ENCODE measurements around the gene KRT32.

KRT32 gene

DNA sequence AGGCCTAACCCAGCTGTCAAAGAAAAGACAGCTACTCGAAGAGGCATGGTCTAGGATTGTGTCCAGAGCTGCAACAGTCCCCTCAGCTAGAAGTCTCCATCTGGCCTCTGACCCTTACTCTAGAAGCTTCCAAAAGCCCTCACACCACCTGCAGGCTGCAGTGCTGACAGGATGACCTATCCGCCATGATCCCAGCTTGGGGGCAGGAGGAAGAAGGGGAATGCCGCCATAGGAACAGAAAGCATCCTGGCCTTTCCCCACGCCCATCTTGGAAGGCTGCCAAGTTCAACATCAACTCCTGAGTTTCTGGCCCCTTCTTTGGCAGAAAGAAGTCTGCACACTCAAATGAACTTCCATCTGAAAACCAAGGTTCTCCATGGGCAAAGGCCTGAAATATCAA, 25.6 kb upstream of the KRT32 start:
- no peak for DNase-seq (ENCODE audit: low read depth)

- DNase-seq (ENCODE audit: low read depth), result peak; percentile 50
Observed at GRCh38 chr17:41492351-41492750, 25.2 kb upstream of the KRT32 start.

- no peak for DNase-seq (ENCODE audit: low read depth)
Observed at GRCh38 chr17:41491476-41491875, 24.3 kb upstream of the KRT32 start.

DNA sequence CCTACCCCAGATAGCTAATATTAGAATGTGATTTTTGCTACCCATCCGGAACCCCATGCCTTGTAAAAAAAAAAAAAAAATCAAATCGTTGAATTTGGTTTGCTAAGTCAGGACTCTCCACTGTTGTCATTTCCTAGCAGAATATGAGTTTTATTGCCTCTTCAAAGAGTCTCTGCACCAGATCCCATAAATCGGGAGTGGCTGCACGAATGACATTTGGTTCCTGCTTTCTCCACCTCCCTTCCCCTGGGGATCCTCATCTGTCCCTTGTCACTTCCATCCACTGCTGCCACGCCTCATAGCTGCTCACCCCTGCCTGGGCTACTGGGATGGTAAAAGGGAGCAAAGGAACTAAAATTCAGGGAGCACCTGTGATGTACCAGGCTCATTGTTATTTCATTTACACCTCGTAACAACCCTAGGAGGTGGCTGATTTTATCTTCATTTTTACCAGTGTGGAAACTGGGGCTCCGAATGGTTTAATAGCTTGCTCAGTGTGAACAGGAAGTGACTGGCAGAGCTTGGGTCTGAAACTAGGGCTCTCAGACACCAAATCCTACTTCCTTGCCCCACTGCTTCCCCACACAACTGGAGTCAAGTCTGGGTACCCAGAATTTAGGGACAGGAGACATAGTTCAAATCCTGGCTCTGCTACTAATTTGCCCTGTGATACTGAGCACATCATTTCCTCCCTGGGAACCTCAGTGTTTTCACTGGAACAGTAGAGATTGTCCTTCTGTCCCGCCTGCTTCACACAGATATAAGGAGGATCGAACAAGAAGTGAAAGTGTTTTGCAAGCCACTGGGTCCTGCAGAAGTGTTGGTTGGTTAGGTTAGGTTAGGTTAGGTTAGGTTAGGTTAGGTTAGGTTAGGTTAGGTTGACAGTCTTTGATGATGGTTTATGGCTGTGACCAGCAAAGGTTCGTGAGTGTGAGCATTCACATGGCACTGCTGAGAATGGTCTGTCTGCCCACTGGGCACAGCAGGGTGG, 23.1 kb upstream of the KRT32 start:
- DNase-seq (ENCODE audit: low read depth), result no peak

DNA sequence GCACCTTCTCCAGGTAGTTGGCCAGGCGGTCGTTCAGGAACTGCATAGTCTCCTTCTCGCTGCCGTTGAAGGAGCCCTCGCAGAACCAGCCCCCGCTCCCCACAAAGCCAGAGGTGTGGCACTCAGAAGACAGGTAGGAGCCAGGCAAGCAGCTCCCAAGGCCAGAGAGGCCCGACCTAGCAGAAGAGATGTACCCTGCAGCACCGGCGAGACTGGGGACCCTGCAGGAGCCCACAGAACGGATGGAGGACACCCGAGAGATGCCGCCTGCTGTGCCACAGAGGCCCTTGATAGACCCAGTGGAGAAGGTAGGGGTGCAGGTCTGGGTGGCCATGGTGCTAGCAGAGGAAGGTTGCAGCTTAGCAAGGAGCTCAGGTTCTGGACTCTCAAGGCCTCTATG, 22.3 kb upstream of the KRT32 start, which contains the start of gene KRT36:
Gene KRT36 (minus strand): TSS at position 380 of the 400 bp plus-strand sequence. CDS start 46 bp downstream, at position 334.
- DNase-seq (ENCODE audit: low read depth), result no peak

DNA sequence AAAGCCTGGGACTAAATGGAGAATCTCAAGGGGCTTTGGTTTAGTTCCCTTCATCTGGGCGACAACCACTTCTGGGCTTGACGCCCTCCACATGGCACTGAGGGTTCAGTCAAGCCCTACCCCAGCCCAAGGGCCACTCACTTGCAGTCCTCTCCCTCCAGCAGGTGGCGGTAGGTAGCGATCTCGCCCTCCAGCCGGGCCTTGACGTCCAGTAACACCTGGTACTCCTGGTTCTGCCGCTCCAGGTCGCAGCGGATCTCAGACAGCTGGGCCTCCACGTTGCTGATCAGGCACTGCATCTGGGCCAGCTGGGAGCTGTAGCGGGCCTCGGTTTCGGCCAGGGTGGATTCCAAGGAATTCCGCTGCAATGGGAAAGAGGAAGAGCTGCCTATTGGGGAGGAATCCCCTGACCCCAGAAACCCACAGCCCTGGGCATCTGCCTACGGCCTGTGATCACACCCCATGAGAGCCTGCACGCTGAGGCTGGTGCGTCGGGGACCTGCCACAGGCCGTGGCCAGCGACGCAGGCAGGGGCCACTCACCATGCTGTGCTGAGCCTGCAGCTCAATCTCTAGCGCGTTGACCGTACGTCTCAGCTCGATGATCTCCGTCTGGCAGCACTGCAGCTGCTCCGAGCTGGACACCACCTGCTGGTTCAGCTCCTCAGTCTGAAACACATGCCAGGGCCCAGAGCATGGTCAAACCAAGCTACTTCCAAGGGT, 19.8 kb upstream of the KRT32 start:
- DNase-seq (ENCODE audit: low read depth), result no peak

DNA sequence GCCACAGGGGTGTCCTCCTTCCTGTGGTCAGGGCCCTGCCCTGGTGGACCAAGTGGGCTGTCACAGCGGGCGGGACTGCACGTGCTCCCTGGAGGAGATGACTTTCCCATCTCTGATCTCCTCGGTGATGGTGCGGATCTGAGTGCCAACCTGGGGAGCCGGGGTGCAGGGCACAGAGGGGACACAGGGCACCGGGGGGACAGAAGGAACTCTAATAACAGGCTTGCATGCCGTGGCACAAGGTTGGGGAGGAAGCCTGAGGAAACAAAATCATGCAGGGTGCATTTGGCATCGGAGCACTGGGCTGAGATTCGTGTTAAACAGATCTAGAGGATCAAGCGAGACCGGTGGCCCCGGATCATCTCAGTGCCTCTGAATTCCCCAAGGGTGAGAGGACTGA, 19.1 kb upstream of the KRT32 start:
- no peak for DNase-seq (ENCODE audit: low read depth)

- DNase-seq (ENCODE audit: low read depth), result no peak
Observed at GRCh38 chr17:41484920-41485904, 18.0 kb upstream of the KRT32 start.

GRCh38 chr17:41483991-41484826, 17.0 kb upstream of the KRT32 start:
- DNase-seq (ENCODE audit: low read depth), result no peak

DNA sequence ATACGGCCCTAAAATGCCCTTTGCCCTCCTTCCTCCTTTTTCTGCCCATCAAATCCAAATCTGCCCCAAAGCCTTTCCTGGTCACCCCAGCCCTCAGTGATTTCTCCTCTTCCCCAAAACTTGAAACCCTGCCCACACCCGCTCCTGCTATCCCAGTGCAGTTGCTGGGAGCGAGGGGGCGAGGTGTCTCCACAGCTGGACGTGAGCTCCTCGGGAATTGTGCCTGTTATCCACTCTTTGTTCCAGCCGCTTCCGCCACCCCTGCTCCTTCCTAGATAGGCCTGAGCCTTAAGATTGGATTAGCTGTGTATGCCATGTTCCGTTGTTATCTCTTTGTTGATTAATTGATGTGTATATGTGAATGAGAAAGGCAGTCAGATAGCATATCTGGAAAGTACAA, 16.3 kb upstream of the KRT32 start:
- no peak for DNase-seq (ENCODE audit: low read depth)

DNA sequence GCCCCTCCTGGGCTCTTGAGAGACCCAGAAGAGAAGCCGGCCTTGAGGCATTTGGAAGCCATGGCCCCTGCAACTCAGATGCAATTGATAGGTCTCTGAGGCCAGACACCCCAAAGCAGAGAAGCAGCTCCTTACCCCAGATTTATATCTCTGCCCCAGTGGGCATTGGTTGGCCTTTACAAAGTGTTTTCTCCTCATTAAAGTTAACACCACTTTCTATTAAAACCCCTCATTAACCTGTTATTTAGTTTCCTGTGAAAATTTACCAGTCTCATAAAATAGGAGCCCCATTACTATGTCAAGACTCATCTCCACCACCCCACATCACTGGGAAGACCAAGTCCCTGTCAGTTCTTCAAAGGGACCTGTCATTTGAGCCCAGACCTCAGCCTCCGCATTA, 13.8 kb upstream of the KRT32 start, which contains the start of gene KRT35:
Gene KRT35 (minus strand): TSS at position 116 of the 400 bp plus-strand sequence. CDS start 54 bp downstream, at position 62.
- no peak for DNase-seq (ENCODE audit: low read depth)

GRCh38 chr17:41480581-41480980, 13.4 kb upstream of the KRT32 start:
- DNase-seq (ENCODE audit: low read depth), result no peak

GRCh38 chr17:41480136-41480535, 12.9 kb upstream of the KRT32 start:
- DNase-seq (ENCODE audit: low read depth), result no peak

- DNase-seq (ENCODE audit: low read depth), result no peak
Observed at GRCh38 chr17:41478237-41478636, 11.1 kb upstream of the KRT32 start.

GRCh38 chr17:41476866-41477815, 10.0 kb upstream of the KRT32 start:
- DNase-seq (ENCODE audit: low read depth), result no peak

DNA sequence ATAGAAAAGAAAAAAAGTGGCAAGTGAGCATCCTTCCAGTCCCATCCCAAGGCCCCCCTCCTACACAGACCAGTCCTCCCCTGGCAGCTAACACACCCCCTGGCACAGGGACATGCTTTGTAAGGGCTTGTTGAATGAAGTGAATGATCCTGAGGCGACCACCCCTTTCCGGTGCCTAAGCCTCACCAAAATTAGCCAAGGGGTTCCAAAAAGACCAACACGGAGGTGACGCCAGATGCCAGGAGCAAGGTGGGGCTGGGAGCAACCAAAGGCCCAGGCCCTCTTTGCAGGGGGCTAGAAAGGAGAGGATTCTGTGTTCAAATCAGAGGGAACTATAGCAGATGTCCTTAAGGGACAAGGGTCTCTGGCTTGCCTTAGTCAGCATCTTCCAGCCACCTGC, 8.2 kb upstream of the KRT32 start:
- DNase-seq (ENCODE audit: low read depth), result no peak

DNA sequence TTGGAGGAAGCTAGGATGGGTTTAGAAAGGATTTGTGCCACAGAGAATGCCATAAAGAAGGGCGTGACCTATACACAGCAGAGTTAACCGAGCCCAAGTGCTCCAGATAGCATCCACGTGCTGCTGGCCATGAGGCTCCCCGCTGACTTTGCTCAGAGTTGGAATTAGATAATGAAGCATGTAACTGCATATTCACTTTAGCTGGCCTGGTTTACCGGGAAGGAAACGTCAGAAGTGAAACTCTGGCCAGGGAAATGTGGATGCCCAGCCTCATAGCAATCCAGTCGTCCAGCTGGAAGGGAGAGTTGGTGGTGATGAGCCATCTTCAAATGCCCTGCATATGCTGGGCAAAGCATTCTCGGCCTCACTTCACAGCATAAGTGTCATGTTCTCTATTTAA, 7.7 kb upstream of the KRT32 start:
- DNase-seq (ENCODE audit: low read depth), result peak; percentile 45

- no peak for DNase-seq (ENCODE audit: low read depth)
Observed at GRCh38 chr17:41468346-41468745, 1.2 kb upstream of the KRT32 start.

DNA sequence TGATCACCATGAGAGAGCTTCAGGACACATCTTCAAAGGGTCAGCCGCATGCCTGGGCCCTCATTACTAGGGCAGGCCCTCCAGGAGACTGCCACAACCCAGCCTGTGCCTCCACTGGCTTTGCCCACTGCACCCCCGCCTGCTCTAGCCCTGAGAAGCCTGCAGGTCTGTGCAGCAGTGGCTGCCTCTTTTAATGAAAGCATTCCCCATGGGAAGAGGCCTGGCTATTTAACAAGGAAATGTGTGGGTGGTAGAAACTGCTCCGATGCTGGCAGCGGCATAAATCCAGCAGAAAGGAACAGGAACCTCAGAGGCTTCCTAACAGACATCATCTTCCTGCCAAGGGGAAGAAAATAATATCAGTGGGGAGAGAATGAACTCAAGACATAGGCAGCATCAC, 375 bp upstream of the KRT32 start:
- no peak for DNase-seq (ENCODE audit: low read depth)

- DNase-seq (ENCODE audit: low read depth), result peak; percentile 82
Observed at GRCh38 chr17:41464682-41465081, 2.5 kb downstream of the KRT32 start.
